ENCODE data around the gene GPR42.

GPR42 gene

GRCh38 chr19:35336166-35336955 is 34.5 kb upstream of the GPR42 start:
- no peaks in the 10 kb centered on the region for H3K4me1 ChIP-seq (ENCODE audit: control insufficient read depth, insufficient read depth, low read length)
- no peaks in the 10 kb centered on the region for H3K9me3 ChIP-seq (ENCODE audit: control insufficient read depth, insufficient read depth, low read depth, low read length)
- H3K27ac ChIP-seq (ENCODE audit: extremely low read depth, low read depth, low read length), result no peak overlapping the region
- no peaks in the 10 kb centered on the region for H3K36me3 ChIP-seq (ENCODE audit: control insufficient read depth in 2 of 2, insufficient read depth in 1 of 2, low read length in 2 of 2)
- no peak for TF ChIP-seq ZNF169 (tag by site-specific recombination; IDR thresholded peaks at IDR 0.05)
- no peak for TF ChIP-seq ZFP3 (tag by site-specific recombination; IDR thresholded peaks at IDR 0.05; ENCODE audit: low read depth)
- TF ChIP-seq KLF1 (tag by site-specific recombination; IDR thresholded peaks at IDR 0.05), result no peak
- no peak for TF ChIP-seq ZNF548 (tag by site-specific recombination; IDR thresholded peaks at IDR 0.05)
- TF ChIP-seq ZBTB48 (tag by site-specific recombination; IDR thresholded peaks at IDR 0.05), result no peak
- no peak for TF ChIP-seq ZNF324 (tag by site-specific recombination; IDR thresholded peaks at IDR 0.05)
- CTCF ChIA-PET, result interaction anchor here (0.6 to 6.8 kb wide), 2 partner anchors 17 to 1542 kb away, joined by 4 to 40 read pairs; no protein-coding TSS in a partner anchor
- POLR2A ChIA-PET, result no interaction called here
- H3K4me3 ChIP-seq (ENCODE audit: low read depth, low read length), result no peak overlapping the region

GRCh38 chr19:35337097-35337983 is 33.5 kb upstream of the GPR42 start:
- TF ChIP-seq GFI1B (tag by site-specific recombination; IDR thresholded peaks at IDR 0.05) (no peak), PRDM10 (tag by site-specific recombination; IDR thresholded peaks at IDR 0.05) (peak; percentile 77), ZNF18 (tag by site-specific recombination; IDR thresholded peaks at IDR 0.05) (no peak), ZNF362 (tag by site-specific recombination; IDR thresholded peaks at IDR 0.05) (peak; percentile 12; the same call in 1 of the 2 replicates), ZNF610 (tag by site-specific recombination; IDR thresholded peaks at IDR 0.05; ENCODE audit: borderline replicate concordance) (no peak)
- CTCF ChIA-PET, result interaction anchor here (0.5 to 6.8 kb wide), 5 partner anchors 16 to 364 kb away, joined by 3 to 40 read pairs (median 5); no protein-coding TSS in a partner anchor
- no peaks in the 10 kb centered on the region for H3K36me3 ChIP-seq (ENCODE audit: control insufficient read depth in 2 of 2, insufficient read depth in 1 of 2, low read length in 2 of 2)
- H3K9me3 ChIP-seq (ENCODE audit: control insufficient read depth, insufficient read depth, low read depth, low read length), result no peaks in the 10 kb centered on the region
- H3K4me1 ChIP-seq (ENCODE audit: control insufficient read depth, insufficient read depth, low read length), result no peaks in the 10 kb centered on the region
- POLR2A ChIA-PET, result no interaction called here
- H3K27ac ChIP-seq (ENCODE audit: extremely low read depth, low read depth, low read length), result no peak overlapping the region
- H3K4me3 ChIP-seq (ENCODE audit: low read depth, low read length), result no peak overlapping the region

- Histone ChIP-seq H3K36me3 (ENCODE audit: control insufficient read depth in 2 of 2, insufficient read depth in 1 of 2, low read length in 2 of 2) (no peaks in the 10 kb centered on the region), H3K4me3 (ENCODE audit: low read depth, low read length) (no peak overlapping the region), H3K4me1 (ENCODE audit: control insufficient read depth, insufficient read depth, low read length) (no peaks in the 10 kb centered on the region), H3K27ac (ENCODE audit: extremely low read depth, low read depth, low read length) (no peak overlapping the region), H3K9me3 (ENCODE audit: control insufficient read depth, insufficient read depth, low read depth, low read length) (no peaks in the 10 kb centered on the region)
- POLR2A ChIA-PET, result no interaction called here
- CTCF ChIA-PET, result interaction anchor here (0.5 to 1.4 kb wide), 3 partner anchors 25 to 364 kb away, joined by 3 to 5 read pairs (median 5); no protein-coding TSS in a partner anchor
- no peak for TF ChIP-seq ZNF514 (tag by site-specific recombination; IDR thresholded peaks at IDR 0.05)
- TF ChIP-seq ZEB2 (tag by site-specific recombination; IDR thresholded peaks at IDR 0.05), result no peak
- TF ChIP-seq ZNF530 (tag by site-specific recombination; IDR thresholded peaks at IDR 0.05; ENCODE audit: low read depth), result no peak
- no peak for TF ChIP-seq ZNF138 (tag by site-specific recombination; IDR thresholded peaks at IDR 0.05; ENCODE audit: borderline replicate concordance)
- TF ChIP-seq ZNF280C (tag by site-specific recombination; IDR thresholded peaks at IDR 0.05), result no peak
- TF ChIP-seq YY2 (tag by site-specific recombination; IDR thresholded peaks at IDR 0.05), result no peak
- no peak for TF ChIP-seq ZNF585B (tag by site-specific recombination; IDR thresholded peaks at IDR 0.05)
- no peak for TF ChIP-seq ZSCAN23 (tag by site-specific recombination; IDR thresholded peaks at IDR 0.05)
Measured at GRCh38 chr19:35337984-35338296, 32.9 kb upstream of the GPR42 start.
